Amygdala (tissue), 56 donors: ENCODE results near the gene GRIK1.

Experiments used
- DNase-seq, 56 donors: peaks; one replicate each; lab custom pipeline; 2025; lab: John Stamatoyannopoulos, UW

Gene GRIK1

GRCh38 chr21:29506947-29507346 is 432.8 kb downstream of the GRIK1 start:
- no peak for DNase-seq

- DNase-seq = no peak
Measured at GRCh38 chr21:29506214-29506613, 433.6 kb downstream of the GRIK1 start.

GRCh38 chr21:29504751-29505321 is 435.0 kb downstream of the GRIK1 start:
- no peak for DNase-seq

GRCh38 chr21:29501451-29501850 is 438.3 kb downstream of the GRIK1 start:
- DNase-seq = no peak

GRCh38 chr21:29499734-29500343 is 440.0 kb downstream of the GRIK1 start:
- DNase-seq = peak in 16 of 56 donors; percentile 2 to 39 (median 16)

GRCh38 chr21:29499229-29499628 is 440.6 kb downstream of the GRIK1 start:
- no peak for DNase-seq

- no peak for DNase-seq
Measured at GRCh38 chr21:29496337-29496736, 443.5 kb downstream of the GRIK1 start.

- no peak for DNase-seq
Measured at GRCh38 chr21:29490016-29490415, 449.8 kb downstream of the GRIK1 start.

- peak in 20 of 56 donors; percentile 5 to 50 (median 20) for DNase-seq
Measured at GRCh38 chr21:29487154-29487553, 452.6 kb downstream of the GRIK1 start.
